HG02938 (cell line): ENCODE results near the gene ALDOA.
"Not testable (repeated sequence)": the region's sequence is repeated elsewhere in the genome, so short reads cannot be mapped to it uniquely, and the experiment has no call there.

Experiments used
- ATAC-seq: cut with Tn5 transposase; IDR thresholded peaks from one replicate; pipeline ENCODE4 v1.9.1; 2021; ENCODE audit warnings: mild to moderate bottlenecking, moderate library complexity; ENCODE audit not compliant: unreplicated experiment

Gene ALDOA

GRCh38 chr16:30114411-30114810, 48.9 kb downstream of the ALDOA start:
- ATAC-seq = no peak

DNA sequence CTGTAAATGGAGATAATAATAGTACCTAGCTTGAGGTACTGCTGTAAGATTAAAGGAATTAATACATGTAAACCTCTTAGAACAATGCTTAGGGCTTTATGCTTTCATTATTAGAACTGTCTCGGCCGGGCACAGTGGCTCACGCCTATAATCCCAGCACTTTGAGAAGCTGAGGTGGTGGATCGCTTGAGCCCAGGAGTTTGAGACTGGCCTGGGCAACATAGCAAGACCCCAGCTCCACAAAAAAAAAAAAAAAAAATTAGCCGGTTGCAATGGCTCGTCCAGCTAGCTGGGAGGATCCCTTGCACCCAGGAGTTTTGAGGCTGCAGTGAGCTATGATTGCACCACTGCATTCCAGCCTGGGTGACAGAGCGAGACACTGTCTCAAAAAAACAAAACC, 49.3 kb downstream of the ALDOA start:
- not testable (repeated sequence) for ATAC-seq

GRCh38 chr16:30115238-30115637, 49.7 kb downstream of the ALDOA start:
- no peak for ATAC-seq

- ATAC-seq = no peak
Measured at GRCh38 chr16:30116291-30117207, 51.0 kb downstream of the ALDOA start.

DNA sequence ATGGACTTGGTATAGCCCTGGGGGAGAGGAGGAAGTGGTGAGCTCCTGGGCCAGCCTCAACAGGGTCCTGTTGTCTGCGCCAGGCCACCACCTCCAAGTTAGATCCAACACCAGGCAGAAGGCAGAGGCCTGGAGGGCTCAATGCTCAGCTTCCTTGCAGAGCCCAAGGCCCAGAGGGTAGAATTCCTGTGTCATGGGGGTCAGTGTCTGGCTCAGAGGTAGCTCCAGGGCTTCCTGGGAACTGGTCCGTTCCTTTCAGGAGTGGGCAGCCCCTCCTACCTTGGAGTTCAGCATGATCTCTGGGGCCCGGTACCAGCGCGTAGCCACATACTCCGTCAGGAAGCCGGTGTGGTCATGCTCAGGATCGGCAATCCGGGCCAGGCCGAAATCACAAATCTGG, 52.2 kb downstream of the ALDOA start:
- no peak for ATAC-seq

GRCh38 chr16:30119428-30119827, 53.9 kb downstream of the ALDOA start:
- no peak for ATAC-seq
